Neural progenitor cell (in vitro differentiated cells): ENCODE results near the gene IRX4.

Experiments used
- CTCF ChIP-seq: fragments of 200-600 bp; sonication (generic); IDR thresholded peaks from 2 replicates; pipeline ENCODE4 v1.5.1; 2017; ENCODE audit warnings: antibody characterized with exemption, mild to moderate bottlenecking
- EZH2 ChIP-seq: fragments of 200-600 bp; sonication (generic); IDR thresholded peaks from 2 replicates; pipeline ENCODE4 v1.6.1; 2017; ENCODE audit warnings: antibody characterized with exemption, mild to moderate bottlenecking, moderate library complexity

GRCh38 chr5:1855075-1855474, 27.6 kb downstream of the IRX4 start:
- TF ChIP-seq EZH2 (no peak), CTCF (no peak)
